Endothelial cell (in vitro differentiated cells): Measurements from ENCODE around the gene RPL28. TPM values are rescaled to one million over a fixed set of nuclear protein-coding genes. Genes with fewer than 3 reads are reported as not detected.

Experiments
- DNase-seq: peaks from one replicate; pipeline ENCODE4 v3.0.0; 2021; ENCODE audit warnings: low spot score
- H3K27ac Mint-ChIP-seq: one replicate; pipeline ENCODE4 v1.8.0; 2021; ENCODE audit warnings: mixed read lengths, inconsistent platforms; ENCODE audit not compliant: unreplicated experiment
- H3K27me3 Mint-ChIP-seq: one replicate; pipeline ENCODE4 v1.8.0; 2021; ENCODE audit warnings: mild to moderate bottlenecking, moderate library complexity, mixed read lengths, inconsistent platforms; ENCODE audit not compliant: unreplicated experiment
- H3K36me3 Mint-ChIP-seq: one replicate; pipeline ENCODE4 v1.8.0; 2021; ENCODE audit warnings: mild to moderate bottlenecking, low read depth, mixed read lengths, inconsistent platforms; ENCODE audit not compliant: unreplicated experiment
- H3K4me1 Mint-ChIP-seq: one replicate; pipeline ENCODE4 v1.8.0; 2021; ENCODE audit warnings: mild to moderate bottlenecking, mixed read lengths, inconsistent platforms; ENCODE audit not compliant: unreplicated experiment
- H3K4me3 Mint-ChIP-seq: one replicate; pipeline ENCODE4 v1.8.0; 2021; ENCODE audit warnings: mild to moderate bottlenecking, mixed read lengths, inconsistent platforms; ENCODE audit not compliant: unreplicated experiment
- H3K9me3 Mint-ChIP-seq: one replicate; pipeline ENCODE4 v1.8.0; 2021; ENCODE audit warnings: mixed read lengths, inconsistent platforms; ENCODE audit not compliant: unreplicated experiment
- CTCF ChIP-seq: fragments of 200-600 bp; sonication (generic); IDR thresholded peaks from one replicate; pipeline ENCODE4 v1.5.0; 2021; ENCODE audit warnings: antibody characterized with exemption; ENCODE audit not compliant: unreplicated experiment
- total RNA-seq: library from RNA; stranded (reverse); fragmentation: NEBNext Ultra II Directional; extraction: Animal tissue kit (Norgen Biotek cat#: 25700); gene quantifications from one replicate; pipeline ENCODE4 v1.2.1, GENCODE V29; 2021; ENCODE audit not compliant: unreplicated experiment

RPL28 gene
- total RNA-seq, 1 donor from 2014 or later, result 3,792 TPM

- Mint-ChIP-seq H3K4me3 (no peak overlapping the region), H3K27ac (peak overlapping the region; percentile 13), H3K9me3 (no peaks in the 10 kb centered on the region), H3K27me3 (peaks cover 11% of the 10 kb centered on the region), H3K36me3 (peaks cover 4% of the 10 kb centered on the region), H3K4me1 (peaks cover 6% of the 10 kb centered on the region)
- TF ChIP-seq CTCF, result no peak
- no peak for DNase-seq
Measured at GRCh38 chr19:55345101-55345817, 40.5 kb upstream of the RPL28 start.

GRCh38 chr19:55345818-55346724, 39.7 kb upstream of the RPL28 start:
- Mint-ChIP-seq H3K4me1 (peaks cover 6% of the 10 kb centered on the region), H3K27me3 (peaks cover 13% of the 10 kb centered on the region), H3K27ac (no peak overlapping the region), H3K36me3 (peaks cover 4% of the 10 kb centered on the region), H3K9me3 (no peaks in the 10 kb centered on the region), H3K4me3 (no peak overlapping the region)
- no peak for DNase-seq
- TF ChIP-seq CTCF, result no peak

- no peak for DNase-seq
- peaks cover 4% of the 10 kb centered on the region for H3K36me3 Mint-ChIP-seq
- H3K27ac Mint-ChIP-seq, result no peak overlapping the region
- H3K9me3 Mint-ChIP-seq, result no peaks in the 10 kb centered on the region
- H3K4me3 Mint-ChIP-seq, result no peak overlapping the region
- H3K4me1 Mint-ChIP-seq, result peaks cover 6% of the 10 kb centered on the region
- peaks cover 15% of the 10 kb centered on the region for H3K27me3 Mint-ChIP-seq
- TF ChIP-seq CTCF, result no peak
Measured at GRCh38 chr19:55346725-55347441, 38.8 kb upstream of the RPL28 start.

GRCh38 chr19:55347442-55348009, 38.2 kb upstream of the RPL28 start:
- H3K4me1 Mint-ChIP-seq, result peaks cover 6% of the 10 kb centered on the region
- peaks cover 20% of the 10 kb centered on the region for H3K27me3 Mint-ChIP-seq
- H3K36me3 Mint-ChIP-seq, result peaks cover 4% of the 10 kb centered on the region
- no peak overlapping the region for H3K4me3 Mint-ChIP-seq
- no peaks in the 10 kb centered on the region for H3K9me3 Mint-ChIP-seq
- no peak for TF ChIP-seq CTCF
- no peak overlapping the region for H3K27ac Mint-ChIP-seq
- DNase-seq, result no peak
